Measurements from ENCODE around the gene TAS2R40. TPM values are rescaled to one million over a fixed set of nuclear protein-coding genes. Genes with fewer than 3 reads are reported as not detected.

The TAS2R40 gene
- total RNA-seq, 1 donor from 2014 or later: not detected

DNA sequence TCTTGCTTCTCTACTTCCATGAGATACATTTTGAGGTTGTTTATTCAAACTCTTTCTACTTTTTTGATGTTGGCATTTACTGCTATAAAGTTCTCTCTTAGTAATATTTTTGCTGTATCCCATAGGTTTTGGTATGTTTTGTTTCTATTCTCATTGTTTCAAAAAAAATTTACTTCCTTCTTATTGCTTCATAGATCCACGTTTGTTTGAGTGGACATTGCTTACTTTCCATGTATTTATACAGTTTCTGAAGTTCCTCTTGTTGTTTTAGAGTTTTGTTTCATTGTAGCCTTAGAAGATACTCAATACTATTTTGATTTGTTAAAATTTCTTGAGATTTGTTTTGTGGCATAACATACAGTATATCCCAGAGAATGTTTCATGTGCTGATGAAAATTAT lies 13.7 kb downstream of the TAS2R40 start:
- Histone ChIP-seq H3K36me3 (ENCODE audit: control insufficient read depth, insufficient read depth, low read length) (no peaks in the 10 kb centered on the region), H3K4me3 (ENCODE audit: low read depth, low read length) (no peak overlapping the region), H3K27me3 (ENCODE audit: control insufficient read depth, insufficient read depth, low read length) (no peaks in the 10 kb centered on the region)
- TF ChIP-seq, protein P1, sequence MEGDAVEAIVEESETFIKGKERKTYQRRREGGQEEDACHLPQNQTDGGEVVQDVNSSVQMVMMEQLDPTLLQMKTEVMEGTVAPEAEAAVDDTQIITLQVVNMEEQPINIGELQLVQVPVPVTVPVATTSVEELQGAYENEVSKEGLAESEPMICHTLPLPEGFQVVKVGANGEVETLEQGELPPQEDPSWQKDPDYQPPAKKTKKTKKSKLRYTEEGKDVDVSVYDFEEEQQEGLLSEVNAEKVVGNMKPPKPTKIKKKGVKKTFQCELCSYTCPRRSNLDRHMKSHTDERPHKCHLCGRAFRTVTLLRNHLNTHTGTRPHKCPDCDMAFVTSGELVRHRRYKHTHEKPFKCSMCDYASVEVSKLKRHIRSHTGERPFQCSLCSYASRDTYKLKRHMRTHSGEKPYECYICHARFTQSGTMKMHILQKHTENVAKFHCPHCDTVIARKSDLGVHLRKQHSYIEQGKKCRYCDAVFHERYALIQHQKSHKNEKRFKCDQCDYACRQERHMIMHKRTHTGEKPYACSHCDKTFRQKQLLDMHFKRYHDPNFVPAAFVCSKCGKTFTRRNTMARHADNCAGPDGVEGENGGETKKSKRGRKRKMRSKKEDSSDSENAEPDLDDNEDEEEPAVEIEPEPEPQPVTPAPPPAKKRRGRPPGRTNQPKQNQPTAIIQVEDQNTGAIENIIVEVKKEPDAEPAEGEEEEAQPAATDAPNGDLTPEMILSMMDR (IDR thresholded peaks at IDR 0.05; ENCODE audit: insufficient read depth, low read length, poor library complexity, severe bottlenecking): no peak
- DNase-seq (ENCODE audit: low read depth): no peak

DNA sequence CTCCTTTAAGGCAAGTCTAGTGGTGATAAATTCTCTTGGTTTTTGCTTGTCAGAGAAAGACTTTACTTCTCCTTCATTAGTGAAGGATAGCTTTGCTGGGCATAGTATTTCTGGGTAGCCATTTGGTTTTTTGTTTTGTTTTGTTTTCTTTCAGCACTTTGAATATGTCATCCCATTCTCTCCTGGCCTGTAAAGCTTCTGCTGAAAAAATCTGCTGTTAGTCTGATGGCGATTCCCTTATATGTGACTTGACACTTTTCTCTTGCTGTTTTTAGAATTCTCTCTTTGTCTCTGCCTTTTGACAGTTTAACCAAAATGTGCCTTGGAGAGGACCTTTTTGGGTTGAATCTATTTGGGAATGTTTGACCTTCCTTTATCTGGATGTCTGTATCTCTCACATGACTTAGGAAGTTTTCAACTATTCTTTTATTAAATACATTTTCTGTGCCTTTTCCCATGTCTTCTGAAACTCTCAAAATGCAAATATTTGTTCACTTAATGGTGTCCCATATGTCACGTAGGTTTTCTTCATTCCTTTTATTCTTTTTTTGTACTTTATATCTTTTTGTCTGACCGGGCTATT lies 14.7 kb downstream of the TAS2R40 start:
- Histone ChIP-seq H3K4me3 (ENCODE audit: low read depth, low read length) (no peak overlapping the region), H3K27me3 (ENCODE audit: control insufficient read depth, insufficient read depth, low read length) (no peaks in the 10 kb centered on the region), H3K36me3 (ENCODE audit: control insufficient read depth, insufficient read depth, low read length) (no peaks in the 10 kb centered on the region)
- TF ChIP-seq, protein P1 (IDR thresholded peaks at IDR 0.05; ENCODE audit: insufficient read depth, low read length, poor library complexity, severe bottlenecking): no peak
- DNase-seq (ENCODE audit: low read depth): no peak

DNA sequence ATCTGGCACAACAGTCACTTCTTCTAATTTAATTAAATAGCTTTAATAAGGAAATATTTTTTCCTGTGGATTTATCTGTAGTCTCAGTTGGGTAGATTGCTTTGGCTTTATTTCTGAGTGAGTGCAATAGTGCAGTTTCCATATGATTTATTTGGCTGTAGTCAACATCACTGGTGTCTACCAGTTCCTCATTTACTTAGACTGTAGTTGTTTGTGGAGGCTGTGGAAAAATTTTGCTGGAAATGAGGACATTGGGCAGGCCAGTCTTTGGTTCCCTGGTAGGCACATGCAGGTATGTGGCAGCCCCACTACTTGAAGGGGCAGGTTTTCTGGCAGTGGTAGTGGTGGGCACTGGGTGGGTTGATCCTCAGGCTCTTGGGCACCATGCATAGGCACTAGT lies 15.5 kb downstream of the TAS2R40 start:
- H3K36me3 ChIP-seq (ENCODE audit: control insufficient read depth, insufficient read depth, low read length): no peaks in the 10 kb centered on the region
- no peak for DNase-seq (ENCODE audit: low read depth)

DNA sequence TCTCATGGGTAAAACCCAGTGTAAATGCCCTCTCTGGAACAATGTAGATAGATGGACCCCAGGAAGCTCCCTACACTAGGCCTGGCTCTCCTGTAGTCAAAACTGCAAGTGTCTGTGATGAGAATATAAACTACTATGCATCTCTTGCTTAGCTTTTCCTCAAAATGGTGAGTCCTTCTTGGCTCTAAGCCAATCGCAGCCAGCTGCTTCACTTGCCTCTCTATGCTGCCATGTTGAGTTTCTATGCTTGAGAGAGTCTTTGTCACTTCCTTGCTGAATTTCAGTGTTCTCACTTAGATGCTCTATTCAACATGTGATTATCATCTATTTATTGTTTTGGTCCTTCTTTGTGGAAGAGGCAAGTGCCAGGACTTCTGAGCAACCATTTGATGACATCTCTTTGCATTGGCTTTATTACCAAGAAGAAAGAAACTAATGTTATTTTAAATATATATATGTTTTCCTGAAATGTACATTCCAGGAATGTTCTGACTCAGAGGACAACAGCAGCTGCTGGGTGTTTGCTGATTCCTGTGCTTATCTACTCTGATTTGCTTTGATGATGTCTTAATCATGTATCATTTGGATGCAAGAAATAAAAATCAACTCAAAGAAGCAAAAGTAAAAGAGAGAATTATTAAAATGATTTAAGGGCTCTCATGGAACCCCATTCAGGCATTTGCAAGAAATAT lies 16.6 kb downstream of the TAS2R40 start:
- Histone ChIP-seq H3K36me3 (ENCODE audit: control insufficient read depth, insufficient read depth, low read length) (no peaks in the 10 kb centered on the region), H3K4me3 (ENCODE audit: low read depth, low read length) (no peak overlapping the region), H3K27me3 (ENCODE audit: control insufficient read depth, insufficient read depth, low read length) (no peaks in the 10 kb centered on the region)
- TF ChIP-seq, protein P1 (IDR thresholded peaks at IDR 0.05; ENCODE audit: insufficient read depth, low read length, poor library complexity, severe bottlenecking): no peak
- no peak for DNase-seq (ENCODE audit: low read depth)

More for the DNA sequence above, 15.5 kb downstream of the TAS2R40 start:
- TF ChIP-seq, protein P1 (IDR thresholded peaks at IDR 0.05; ENCODE audit: insufficient read depth, low read length, poor library complexity, severe bottlenecking): no peak
- Histone ChIP-seq H3K27me3 (ENCODE audit: control insufficient read depth, insufficient read depth, low read length) (no peaks in the 10 kb centered on the region), H3K4me3 (ENCODE audit: low read depth, low read length) (no peak overlapping the region)

DNA sequence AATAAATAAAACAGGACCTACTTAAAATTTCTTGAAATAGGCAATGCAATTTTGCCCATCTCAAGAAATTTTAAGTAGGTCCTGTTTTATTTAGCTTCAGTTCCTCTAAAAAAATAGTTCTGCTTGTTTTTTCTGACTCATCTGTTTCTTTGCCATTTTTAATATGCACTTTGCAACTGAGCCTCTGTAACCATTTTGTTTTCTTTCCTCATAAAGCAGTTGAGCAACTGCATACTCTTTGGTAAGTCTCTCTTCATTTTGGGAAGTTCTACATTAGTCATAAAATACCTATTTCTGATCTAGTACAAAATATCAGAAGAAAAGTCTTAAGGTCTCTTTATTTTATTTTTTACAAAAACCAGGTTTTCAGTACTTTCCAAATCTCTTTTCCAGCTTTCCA lies 18.0 kb downstream of the TAS2R40 start:
- H3K4me3 ChIP-seq (ENCODE audit: low read depth, low read length): no peak overlapping the region
- no peak for DNase-seq (ENCODE audit: low read depth)
- TF ChIP-seq, protein P1 (IDR thresholded peaks at IDR 0.05; ENCODE audit: insufficient read depth, low read length, poor library complexity, severe bottlenecking): no peak
- no peaks in the 10 kb centered on the region for H3K36me3 ChIP-seq (ENCODE audit: control insufficient read depth, insufficient read depth, low read length)
- H3K27me3 ChIP-seq (ENCODE audit: control insufficient read depth, insufficient read depth, low read length): no peaks in the 10 kb centered on the region
